ENCODE results near the gene STAG2. TPM values are rescaled to one million over a fixed set of nuclear protein-coding genes. Genes with fewer than 3 reads are reported as not detected.
"Not testable (repeated sequence)": the region's sequence is repeated elsewhere in the genome, so short reads cannot be mapped to it uniquely, and the experiment has no call there.

STAG2 gene
- total RNA-seq, 1 donor from 2014 or later, result 103 TPM

DNA sequence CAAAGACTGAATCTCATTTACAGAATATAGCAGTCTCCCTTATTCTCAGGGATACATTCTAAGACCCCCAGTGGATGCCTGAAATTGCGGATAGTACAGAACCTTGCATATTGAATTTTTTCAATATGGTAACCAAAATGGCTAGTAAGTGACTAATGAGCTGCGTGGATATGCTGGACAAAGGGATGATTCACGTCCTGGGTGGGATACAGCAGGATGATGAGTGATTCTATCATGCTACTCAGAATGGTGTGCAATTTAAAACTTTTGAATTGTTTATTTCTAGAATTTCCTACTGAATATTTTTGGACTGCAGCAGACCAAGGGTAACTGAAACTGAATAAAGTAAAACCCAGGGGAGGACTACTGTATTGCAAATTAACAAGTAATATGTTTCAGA, 66.7 kb downstream of the STAG2 start:
- intact Hi-C loops (cut with micrococcal nuclease), result no loop called here
- Mint-ChIP-seq H3K27ac (no peak overlapping the region), H3K4me1 (peaks cover 2% of the 10 kb centered on the region), H3K4me3 (no peak overlapping the region), H3K9me3 (no peaks in the 10 kb centered on the region), H3K27me3 (no peaks in the 10 kb centered on the region), H3K36me3 (ENCODE audit: low read depth) (peaks cover 9% of the 10 kb centered on the region)
- DNase-seq, result no peak

DNA sequence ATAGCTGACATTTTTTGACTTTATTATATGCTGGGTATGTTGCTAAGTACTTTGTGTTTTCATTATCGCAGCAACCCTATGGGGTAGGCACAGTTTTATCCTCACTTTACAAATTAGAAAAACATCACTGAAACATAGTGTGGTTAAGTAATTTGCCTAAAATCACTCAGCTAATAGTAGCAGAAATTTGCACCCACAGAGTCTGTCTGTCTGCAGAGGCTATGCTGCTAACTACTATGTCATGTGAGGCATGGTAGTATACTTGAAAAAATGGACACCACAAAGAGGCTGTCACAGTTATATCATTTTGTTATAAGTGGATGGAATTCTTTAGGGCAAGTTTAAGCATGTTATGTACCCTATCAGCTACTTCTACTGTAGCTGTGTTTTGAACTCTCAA, 69.0 kb downstream of the STAG2 start:
- intact Hi-C loops (cut with micrococcal nuclease), result no loop called here
- Mint-ChIP-seq H3K27me3 (no peaks in the 10 kb centered on the region), H3K9me3 (no peaks in the 10 kb centered on the region), H3K27ac (no peak overlapping the region), H3K4me3 (no peak overlapping the region), H3K4me1 (peaks cover 6% of the 10 kb centered on the region), H3K36me3 (ENCODE audit: low read depth) (peaks cover 13% of the 10 kb centered on the region)
- DNase-seq, result no peak

DNA sequence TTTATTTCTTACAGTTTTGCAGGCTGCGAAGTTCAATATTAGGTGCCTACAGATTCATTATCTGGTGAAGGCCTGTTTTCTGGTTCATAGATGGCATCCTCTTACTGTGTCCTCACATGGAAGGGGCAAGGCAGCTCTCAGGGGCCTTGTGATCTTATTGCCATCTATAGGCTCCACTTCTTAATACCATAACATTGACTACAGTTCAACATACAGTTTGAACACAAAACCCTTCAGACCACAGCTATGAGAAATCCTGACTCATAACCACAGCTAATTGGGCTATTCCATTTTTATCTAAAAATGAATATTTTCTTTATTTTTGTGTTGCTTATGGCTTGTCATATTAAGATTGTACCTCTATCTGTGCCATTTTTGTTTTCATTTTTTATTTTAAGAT, 72.3 kb downstream of the STAG2 start:
- H3K4me3 Mint-ChIP-seq, result no peak overlapping the region
- peaks cover 10% of the 10 kb centered on the region for H3K36me3 Mint-ChIP-seq (ENCODE audit: low read depth)
- H3K27me3 Mint-ChIP-seq, result no peaks in the 10 kb centered on the region
- no peaks in the 10 kb centered on the region for H3K9me3 Mint-ChIP-seq
- H3K27ac Mint-ChIP-seq, result no peak overlapping the region
- peaks cover 6% of the 10 kb centered on the region for H3K4me1 Mint-ChIP-seq
- intact Hi-C loops (cut with micrococcal nuclease), result no loop called here
- DNase-seq, result no peak

DNA sequence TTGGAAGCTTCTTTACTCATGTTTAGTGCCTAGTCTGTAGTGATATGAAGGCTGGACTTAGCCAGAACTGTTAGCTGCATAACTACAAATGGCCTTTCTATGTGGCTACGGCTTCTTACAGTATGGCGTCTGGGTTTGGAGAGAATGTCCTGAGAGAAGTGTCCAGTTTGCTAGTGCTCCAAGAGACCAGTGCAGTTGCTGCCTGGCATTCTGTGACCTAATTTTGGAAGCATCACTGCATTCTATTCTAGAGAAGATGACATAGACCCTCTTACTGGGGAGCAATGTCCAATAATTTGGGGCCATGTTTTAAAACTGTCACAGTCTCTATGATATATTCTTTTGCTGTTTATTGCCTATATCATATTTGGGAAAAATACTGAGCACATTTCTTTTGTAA, 74.2 kb downstream of the STAG2 start:
- Mint-ChIP-seq H3K4me3 (no peak overlapping the region), H3K9me3 (no peaks in the 10 kb centered on the region), H3K4me1 (peaks cover 11% of the 10 kb centered on the region), H3K36me3 (ENCODE audit: low read depth) (peaks cover 13% of the 10 kb centered on the region), H3K27me3 (no peaks in the 10 kb centered on the region), H3K27ac (no peak overlapping the region)
- no peak for DNase-seq
- intact Hi-C loops (cut with micrococcal nuclease), result no loop called here

DNA sequence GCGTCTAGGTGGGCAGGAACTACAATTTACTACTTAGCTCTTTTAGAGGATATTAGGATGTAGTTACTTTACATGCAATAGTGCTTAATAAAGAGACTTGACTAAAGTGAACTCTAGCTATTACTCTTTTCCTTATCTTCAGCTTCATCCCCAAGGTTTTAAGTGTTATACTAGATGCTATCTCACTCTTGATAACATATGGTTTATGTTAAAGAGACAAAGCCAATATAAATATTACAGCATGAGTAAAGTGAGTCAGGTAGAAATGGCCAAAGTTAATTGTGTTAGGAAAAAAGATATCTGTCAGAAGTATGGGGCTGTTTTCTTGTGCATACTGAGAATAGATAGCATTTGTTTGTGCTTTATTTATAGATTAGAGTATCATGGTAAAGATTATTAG, 80.5 kb downstream of the STAG2 start:
- no peak for DNase-seq
- Mint-ChIP-seq H3K4me1 (peaks cover 9% of the 10 kb centered on the region), H3K4me3 (no peak overlapping the region), H3K27me3 (no peaks in the 10 kb centered on the region), H3K27ac (peak overlapping the region; percentile 7), H3K9me3 (no peaks in the 10 kb centered on the region), H3K36me3 (ENCODE audit: low read depth) (peaks cover 28% of the 10 kb centered on the region)
- intact Hi-C loops (cut with micrococcal nuclease), result no loop called here

DNA sequence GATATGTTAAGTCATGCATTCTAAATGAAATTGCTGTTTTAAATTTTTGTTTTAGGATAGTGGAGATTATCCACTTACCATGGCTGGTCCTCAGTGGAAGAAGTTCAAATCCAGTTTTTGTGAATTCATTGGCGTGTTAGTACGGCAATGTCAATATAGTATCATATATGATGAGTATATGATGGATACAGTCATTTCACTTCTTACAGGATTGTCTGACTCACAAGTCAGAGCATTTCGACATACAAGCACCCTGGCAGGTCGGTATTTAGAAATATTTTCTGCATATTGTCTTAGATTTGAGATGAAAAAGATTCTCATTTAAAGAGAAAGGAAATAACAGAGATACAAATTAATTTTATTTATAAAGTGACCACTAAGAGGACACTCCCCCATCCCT, 83.6 kb downstream of the STAG2 start:
- Mint-ChIP-seq H3K4me3 (no peak overlapping the region), H3K27ac (no peak overlapping the region), H3K36me3 (ENCODE audit: low read depth) (peaks cover 30% of the 10 kb centered on the region), H3K27me3 (no peaks in the 10 kb centered on the region), H3K4me1 (peaks cover 8% of the 10 kb centered on the region), H3K9me3 (no peaks in the 10 kb centered on the region)
- DNase-seq, result no peak
- intact Hi-C loops (cut with micrococcal nuclease), result no loop called here

DNA sequence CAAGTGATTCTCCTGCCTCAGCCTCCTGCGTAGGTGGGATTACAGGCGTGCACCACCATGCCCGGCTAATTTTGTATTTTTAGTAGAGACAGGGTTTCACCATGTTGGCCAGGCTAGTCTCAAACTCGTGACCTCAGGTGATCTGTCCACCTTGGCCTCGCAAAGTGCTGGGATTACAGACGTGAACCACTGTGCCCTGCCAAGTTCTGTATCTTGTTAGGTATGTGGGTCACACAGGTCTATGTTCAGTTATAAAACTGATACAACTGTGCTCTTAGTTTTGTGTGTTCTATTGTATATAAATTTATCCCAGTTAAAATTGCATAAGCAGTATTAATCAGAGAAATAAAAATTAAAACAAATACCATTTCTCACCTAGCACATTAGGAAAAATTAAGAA, 122.9 kb downstream of the STAG2 start:
- H3K27me3 Mint-ChIP-seq; intact Hi-C loops (cut with micrococcal nuclease); H3K27ac Mint-ChIP-seq; DNase-seq; H3K4me3 Mint-ChIP-seq; H3K9me3 Mint-ChIP-seq: not testable (repeated sequence)
- peaks cover 41% of the 10 kb centered on the region for H3K36me3 Mint-ChIP-seq (ENCODE audit: low read depth)
- H3K4me1 Mint-ChIP-seq, result peaks cover 23% of the 10 kb centered on the region

DNA sequence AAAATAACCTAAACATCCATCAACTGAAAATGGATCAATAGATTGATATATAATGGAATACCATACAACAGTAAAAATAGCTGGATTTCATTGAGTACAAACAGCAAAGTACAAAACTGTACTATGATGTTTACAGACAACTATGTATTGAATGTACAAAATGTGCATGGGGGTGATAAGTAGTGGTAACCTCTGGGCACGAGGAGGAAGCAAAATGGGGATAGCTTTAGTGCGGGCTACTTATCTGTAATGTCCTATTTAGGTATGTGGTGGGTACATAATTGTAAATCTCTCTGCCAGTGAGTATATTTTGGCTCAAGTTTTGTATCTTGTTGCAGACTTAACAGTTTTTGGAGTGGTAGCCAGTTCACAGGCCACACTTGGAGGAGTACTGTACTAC, 123.6 kb downstream of the STAG2 start:
- Mint-ChIP-seq H3K27ac (peak overlapping the region; percentile 65), H3K36me3 (ENCODE audit: low read depth) (peaks cover 41% of the 10 kb centered on the region), H3K4me1 (peaks cover 23% of the 10 kb centered on the region), H3K4me3 (peak overlapping the region; percentile 28), H3K9me3 (no peaks in the 10 kb centered on the region), H3K27me3 (no peaks in the 10 kb centered on the region)
- DNase-seq, result no peak
- intact Hi-C loops (cut with micrococcal nuclease), result loop anchor here (1.0 to 5.0 kb wide), 2 partner anchors 8 to 132 kb away; no protein-coding TSS in a partner anchor

DNA sequence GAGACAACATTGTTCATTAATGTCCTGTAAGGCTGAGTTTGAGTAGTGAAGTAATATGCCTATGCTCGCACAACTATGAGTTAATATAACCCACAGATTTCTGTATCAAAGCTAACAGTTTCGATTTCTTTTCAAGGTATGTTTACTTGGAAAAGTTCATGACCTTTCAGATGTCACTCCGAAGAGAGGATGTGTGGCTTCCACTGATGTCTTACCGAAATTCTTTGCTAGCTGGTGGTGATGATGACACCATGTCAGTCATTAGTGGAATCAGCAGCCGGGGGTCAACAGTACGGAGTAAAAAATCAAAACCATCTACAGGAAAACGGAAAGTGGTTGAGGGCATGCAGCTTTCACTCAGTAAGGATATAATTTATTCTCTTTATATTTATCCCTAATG, 124.9 kb downstream of the STAG2 start:
- no peaks in the 10 kb centered on the region for H3K27me3 Mint-ChIP-seq
- no peaks in the 10 kb centered on the region for H3K9me3 Mint-ChIP-seq
- H3K4me3 Mint-ChIP-seq, result peak overlapping the region; percentile 37
- H3K4me1 Mint-ChIP-seq, result peaks cover 25% of the 10 kb centered on the region
- H3K36me3 Mint-ChIP-seq (ENCODE audit: low read depth), result peaks cover 46% of the 10 kb centered on the region
- H3K27ac Mint-ChIP-seq, result peak overlapping the region; percentile 86
- intact Hi-C loops (cut with micrococcal nuclease), result loop anchor here (1.0 to 5.0 kb wide), 3 partner anchors 22 to 131 kb away; no protein-coding TSS in a partner anchor
- peak; percentile 82 for DNase-seq

DNA sequence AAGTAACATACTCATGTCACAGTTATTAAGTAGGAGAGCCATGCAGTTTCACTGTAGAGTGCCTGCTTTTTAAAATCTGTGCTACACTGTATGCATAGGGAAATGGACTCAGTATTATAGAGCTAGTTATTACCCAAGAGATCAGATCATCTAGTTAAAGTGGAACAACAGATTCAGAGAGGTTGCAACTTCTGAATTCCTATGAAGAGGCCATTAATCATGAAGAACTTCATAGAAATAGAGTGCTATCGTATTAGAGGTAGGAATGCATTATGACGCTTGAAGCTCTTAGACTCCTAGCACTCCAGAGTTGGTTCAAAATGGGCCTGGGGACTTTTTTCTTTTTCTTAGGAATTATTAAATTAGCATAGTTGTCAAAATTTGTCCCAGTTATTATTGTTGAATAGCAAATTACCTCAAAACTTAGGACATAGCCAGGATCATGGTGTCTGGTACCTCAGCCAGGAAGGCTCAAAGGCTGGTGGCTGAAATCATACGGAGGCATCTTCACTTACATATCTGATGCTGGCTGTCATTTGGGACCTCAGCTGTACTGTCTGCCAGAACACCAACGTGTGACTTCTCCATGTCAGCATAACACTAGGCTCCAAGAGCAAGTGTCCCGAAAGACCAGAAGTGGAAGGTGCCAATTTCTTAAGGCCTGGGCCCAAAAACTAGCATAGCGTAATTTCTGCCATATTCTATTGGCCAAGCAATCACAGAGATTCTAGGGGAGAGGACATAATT, 125.7 kb downstream of the STAG2 start:
- no peaks in the 10 kb centered on the region for H3K27me3 Mint-ChIP-seq
- H3K4me1 Mint-ChIP-seq, result peaks cover 22% of the 10 kb centered on the region
- H3K4me3 Mint-ChIP-seq, result no peak overlapping the region
- peaks cover under 1% of the 10 kb centered on the region for H3K9me3 Mint-ChIP-seq
- no peak for DNase-seq
- peaks cover 49% of the 10 kb centered on the region for H3K36me3 Mint-ChIP-seq (ENCODE audit: low read depth)
- H3K27ac Mint-ChIP-seq, result peak overlapping the region; percentile 58
- intact Hi-C loops (cut with micrococcal nuclease), result loop anchor here (1.0 to 5.0 kb wide), 3 partner anchors 23 to 130 kb away; no protein-coding TSS in a partner anchor

DNA sequence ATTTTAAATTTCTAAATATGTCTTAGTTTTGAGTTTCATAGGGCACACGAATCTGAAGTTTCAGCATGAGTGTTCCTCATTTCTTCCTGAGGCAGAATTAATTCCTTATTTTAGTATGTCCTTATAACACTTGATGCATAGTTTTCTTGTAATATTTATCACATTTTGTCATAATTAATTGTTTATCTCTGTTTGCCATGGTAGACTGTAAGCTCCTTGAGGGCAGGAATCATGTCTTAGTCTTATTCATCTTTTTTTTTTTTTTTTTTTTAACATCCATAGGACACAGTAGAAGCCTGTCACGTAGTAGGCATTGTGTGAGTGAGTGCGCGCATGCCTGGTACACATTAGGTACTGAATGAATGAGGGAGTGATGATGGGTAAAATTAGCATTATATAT, 131.7 kb downstream of the STAG2 start:
- intact Hi-C loops (cut with micrococcal nuclease), result no loop called here
- H3K36me3 Mint-ChIP-seq (ENCODE audit: low read depth), result peaks cover 62% of the 10 kb centered on the region
- H3K27me3 Mint-ChIP-seq, result no peaks in the 10 kb centered on the region
- H3K4me1 Mint-ChIP-seq, result peaks cover 9% of the 10 kb centered on the region
- no peak overlapping the region for H3K27ac Mint-ChIP-seq
- peaks cover 7% of the 10 kb centered on the region for H3K9me3 Mint-ChIP-seq
- no peak overlapping the region for H3K4me3 Mint-ChIP-seq
- no peak for DNase-seq

DNA sequence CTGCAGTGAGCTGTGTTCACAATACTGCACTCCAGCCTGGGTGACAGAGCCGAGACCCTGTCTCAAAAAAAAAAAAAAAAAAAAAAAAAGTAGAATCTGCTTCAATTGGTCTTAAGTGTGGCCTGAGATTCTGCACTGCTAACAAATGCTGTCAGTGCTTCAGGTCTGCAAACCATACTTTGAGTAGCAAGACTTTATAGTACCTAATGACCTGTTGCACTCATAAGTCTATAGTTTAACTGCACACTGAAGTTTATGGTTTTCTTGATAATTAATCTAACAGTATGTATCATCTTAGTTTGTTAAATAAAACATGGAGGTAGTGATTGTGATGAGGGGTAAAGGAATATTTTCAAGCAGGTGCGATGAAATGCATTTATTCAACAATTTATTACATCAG, 135.6 kb downstream of the STAG2 start:
- no peak for DNase-seq
- Mint-ChIP-seq H3K4me1 (peaks cover 5% of the 10 kb centered on the region), H3K36me3 (ENCODE audit: low read depth) (peaks cover 44% of the 10 kb centered on the region), H3K9me3 (peaks cover 7% of the 10 kb centered on the region), H3K4me3 (no peak overlapping the region), H3K27ac (no peak overlapping the region), H3K27me3 (no peaks in the 10 kb centered on the region)
- intact Hi-C loops (cut with micrococcal nuclease), result loop anchor here (5.0 kb wide), 1 partner anchor 250 kb away; the partner anchor contains the start of gene SH2D1A

DNA sequence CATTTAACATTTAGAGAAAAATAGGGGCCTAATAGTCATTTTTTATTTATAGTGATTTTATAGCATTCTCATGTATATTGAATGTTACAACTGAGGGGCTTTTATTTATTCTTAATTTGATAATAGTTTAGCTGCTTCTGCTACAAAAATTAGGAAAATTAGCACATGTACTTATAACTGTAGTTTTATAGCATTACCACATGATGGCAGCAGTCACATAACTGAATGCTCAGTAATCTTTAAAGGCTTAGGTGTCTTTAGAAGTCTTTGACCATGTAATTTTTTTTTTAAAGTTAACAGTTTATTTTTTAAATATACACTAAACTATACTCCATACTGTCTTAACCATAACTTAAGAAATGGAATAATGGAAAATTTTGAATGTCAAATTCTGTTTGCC, 136.6 kb downstream of the STAG2 start:
- Mint-ChIP-seq H3K27ac (no peak overlapping the region), H3K27me3 (no peaks in the 10 kb centered on the region), H3K4me3 (no peak overlapping the region), H3K4me1 (no peaks in the 10 kb centered on the region), H3K36me3 (ENCODE audit: low read depth) (peaks cover 38% of the 10 kb centered on the region), H3K9me3 (no peaks in the 10 kb centered on the region)
- intact Hi-C loops (cut with micrococcal nuclease), result loop anchor here (5.0 kb wide), 1 partner anchor 249 kb away; the partner anchor contains the start of gene SH2D1A
- DNase-seq, result no peak

DNA sequence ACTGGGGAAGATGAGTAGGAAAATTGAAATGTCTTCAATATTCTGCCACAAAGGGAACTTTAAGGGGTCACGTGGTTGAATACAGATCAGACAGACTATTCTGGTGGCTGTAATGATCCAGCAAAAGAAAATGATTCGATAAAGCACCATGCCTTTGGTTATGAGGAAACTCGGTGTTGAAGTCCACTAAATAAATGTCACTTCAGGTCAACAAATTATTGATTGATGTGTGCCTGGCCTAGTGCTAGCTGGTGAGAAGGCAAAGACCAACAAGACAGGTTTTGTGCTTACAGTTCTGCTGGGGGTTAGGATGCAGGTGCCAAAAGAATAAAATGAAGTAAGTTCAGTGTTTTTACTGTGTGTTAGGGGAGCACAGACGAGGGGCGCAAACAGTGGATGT, 142.5 kb downstream of the STAG2 start:
- no peaks in the 10 kb centered on the region for H3K27me3 Mint-ChIP-seq

DNA sequence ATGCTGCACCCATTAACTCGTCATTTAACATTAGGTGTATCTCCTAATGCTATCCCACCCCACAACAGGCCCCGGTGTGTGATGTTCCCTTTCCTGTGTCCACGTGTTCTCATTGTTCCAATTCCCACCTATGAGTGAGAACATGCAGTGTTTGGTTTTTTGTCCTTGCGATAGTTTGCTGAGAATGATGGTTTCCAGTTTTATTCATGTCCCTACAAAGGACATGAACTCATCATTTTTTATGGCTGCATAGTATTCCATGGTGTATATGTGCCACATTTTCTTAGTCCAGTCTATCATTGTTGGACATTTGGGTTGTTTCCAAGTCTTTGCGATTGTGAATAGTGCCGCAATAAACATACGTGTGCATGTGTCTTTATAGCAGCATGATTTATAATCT, 143.0 kb downstream of the STAG2 start:
- H3K27ac Mint-ChIP-seq; H3K4me1 Mint-ChIP-seq; H3K27me3 Mint-ChIP-seq; DNase-seq; H3K4me3 Mint-ChIP-seq; H3K9me3 Mint-ChIP-seq; intact Hi-C loops (cut with micrococcal nuclease): not testable (repeated sequence)
- H3K36me3 Mint-ChIP-seq (ENCODE audit: low read depth), result peaks cover 17% of the 10 kb centered on the region

More for the DNA sequence above, 142.5 kb downstream of the STAG2 start:
- DNase-seq, result no peak
- no peak overlapping the region for H3K4me3 Mint-ChIP-seq
- H3K27ac Mint-ChIP-seq, result no peak overlapping the region
- intact Hi-C loops (cut with micrococcal nuclease), result no loop called here
- H3K36me3 Mint-ChIP-seq (ENCODE audit: low read depth), result peaks cover 19% of the 10 kb centered on the region
- no peaks in the 10 kb centered on the region for H3K9me3 Mint-ChIP-seq
- H3K4me1 Mint-ChIP-seq, result no peaks in the 10 kb centered on the region

Measured in activated CD4-positive, alpha-beta T cell treated with anti-CD3 and anti-CD28 coated beads, Interleukin-2, amount 10 ng/mL, durations not matched to agents 24 days and 14 days (primary cell).